ENCODE results near the gene KIF3A.

DNA sequence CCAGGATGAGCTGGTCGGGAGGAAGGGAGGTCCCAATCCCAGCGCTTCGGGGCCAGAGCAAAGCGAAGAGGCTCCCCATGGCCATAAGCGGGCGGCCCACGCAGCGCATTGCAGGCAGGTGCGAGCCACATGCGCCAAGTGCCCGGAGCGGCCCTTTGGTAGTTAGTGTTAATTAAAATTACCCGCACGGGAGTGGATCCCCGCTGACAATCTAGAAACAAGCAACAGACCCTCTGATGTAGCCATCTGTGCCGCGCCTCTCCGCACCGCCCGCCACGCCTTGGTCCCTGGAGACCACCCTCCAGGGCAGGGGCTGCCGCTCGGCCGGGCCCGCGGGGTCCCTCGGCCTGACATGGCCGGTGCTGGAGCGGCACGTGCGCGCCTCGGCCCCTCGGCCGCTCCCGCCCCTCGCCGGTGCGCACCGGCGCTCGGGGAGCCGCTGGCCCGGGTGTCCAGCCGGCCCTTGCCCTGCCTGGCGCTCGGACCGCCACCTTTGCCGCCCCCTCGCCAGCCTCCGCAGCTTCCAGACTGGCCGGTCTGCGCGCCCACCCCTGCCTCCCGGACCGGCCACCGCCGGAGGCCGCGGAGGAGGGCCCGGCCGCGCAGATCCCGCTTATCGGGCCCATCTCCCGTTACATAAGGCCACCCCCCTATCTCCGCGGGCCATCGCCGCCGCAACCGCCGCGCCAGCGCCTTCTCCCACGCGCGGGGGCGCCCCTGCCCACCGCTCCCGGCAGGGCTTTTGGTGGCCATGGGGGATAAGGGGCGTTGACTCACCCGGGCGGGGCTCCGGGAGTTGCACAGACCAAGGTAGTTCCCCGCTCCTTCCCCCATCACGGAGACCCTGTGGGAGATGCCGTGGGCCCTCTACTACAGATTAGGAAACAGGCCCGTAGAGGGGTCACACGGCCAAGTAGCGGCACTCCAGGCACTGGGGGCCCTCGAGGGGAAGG, 81.2 kb downstream of the KIF3A start:
- TF ChIP-seq RAD21 (conservative IDR thresholded peaks at IDR 0.05) (no peak), POLR2AphosphoS5 (IDR thresholded peaks at IDR 0.05) (no peak), CTCF (IDR thresholded peaks at IDR 0.05; ENCODE audit: poor library complexity, severe bottlenecking) (no peak), REST (IDR thresholded peaks at IDR 0.05; ENCODE audit: borderline replicate concordance) (no peak), MXI1 (conservative IDR thresholded peaks at IDR 0.05; ENCODE audit: poor library complexity, severe bottlenecking) (no peak), EZH2 (IDR thresholded peaks at IDR 0.05; ENCODE audit: borderline replicate concordance, insufficient read depth, low read length, poor library complexity, severe bottlenecking) (no peak), EP300 (conservative IDR thresholded peaks at IDR 0.05; ENCODE audit: poor library complexity, severe bottlenecking) (no peak), SMC3 (conservative IDR thresholded peaks at IDR 0.05; ENCODE audit: poor library complexity) (no peak), TAF1 (IDR thresholded peaks at IDR 0.05; ENCODE audit: low read depth) (no peak)

Measured in neural cell (in vitro differentiated cells).